IPS-NIHi11 (cell line): ENCODE data around the gene PCSK6.
"Not testable (repeated sequence)": the region's sequence is repeated elsewhere in the genome, so short reads cannot be mapped to it uniquely, and the experiment has no call there.

ENCODE experiments used
- DNase-seq: peaks from one replicate; pipeline ENCODE4 v3.0.0; 2012; ENCODE audit warnings: mixed read lengths, low spot score

PCSK6 gene

GRCh38 chr15:101355678-101356464 is 133.6 kb downstream of the PCSK6 start:
- no peak for DNase-seq

GRCh38 chr15:101354891-101355623 is 134.4 kb downstream of the PCSK6 start:
- DNase-seq: no peak

- DNase-seq: no peak
Observed at GRCh38 chr15:101353240-101353639, 136.3 kb downstream of the PCSK6 start.

- no peak for DNase-seq
Observed at GRCh38 chr15:101351736-101352135, 137.8 kb downstream of the PCSK6 start.

- DNase-seq: peak; percentile 50
Observed at GRCh38 chr15:101349047-101349951, 140.2 kb downstream of the PCSK6 start.

- no peak for DNase-seq
Observed at GRCh38 chr15:101348643-101349042, 140.9 kb downstream of the PCSK6 start.

- DNase-seq: no peak
Observed at GRCh38 chr15:101348015-101348414, 141.5 kb downstream of the PCSK6 start.

- DNase-seq: no peak
Observed at GRCh38 chr15:101347454-101347853, 142.1 kb downstream of the PCSK6 start.

GRCh38 chr15:101346928-101347327 is 142.6 kb downstream of the PCSK6 start:
- no peak for DNase-seq

GRCh38 chr15:101342056-101342455 is 147.5 kb downstream of the PCSK6 start:
- DNase-seq: no peak

GRCh38 chr15:101338502-101339057 is 150.9 kb downstream of the PCSK6 start:
- DNase-seq: no peak

- DNase-seq: no peak
Observed at GRCh38 chr15:101337976-101338375, 151.5 kb downstream of the PCSK6 start.

GRCh38 chr15:101333907-101334789 is 155.4 kb downstream of the PCSK6 start:
- DNase-seq: not testable (repeated sequence)

- no peak for DNase-seq
Observed at GRCh38 chr15:101332061-101332467, 157.4 kb downstream of the PCSK6 start.

GRCh38 chr15:101329867-101330380 is 159.6 kb downstream of the PCSK6 start:
- DNase-seq: no peak

GRCh38 chr15:101329309-101329863 is 160.1 kb downstream of the PCSK6 start:
- DNase-seq: no peak

- DNase-seq: no peak
Observed at GRCh38 chr15:101328001-101328400, 161.5 kb downstream of the PCSK6 start.

- no peak for DNase-seq
Observed at GRCh38 chr15:101327147-101327740, 162.3 kb downstream of the PCSK6 start.

GRCh38 chr15:101326462-101327146 is 162.9 kb downstream of the PCSK6 start:
- no peak for DNase-seq

- DNase-seq: no peak
Observed at GRCh38 chr15:101326026-101326315, 163.5 kb downstream of the PCSK6 start.
